ENCODE measurements around the gene KDM6A. TPM values are rescaled to one million over a fixed set of nuclear protein-coding genes. Genes with fewer than 3 reads are reported as not detected.

KDM6A gene
- total and polyA plus RNA-seq, 9 of the 15 experiments (the other 6 are each of a cell fraction or from before 2014, with no cell fraction given): 8.4 to 34.3 (median 22.9) TPM

DNA sequence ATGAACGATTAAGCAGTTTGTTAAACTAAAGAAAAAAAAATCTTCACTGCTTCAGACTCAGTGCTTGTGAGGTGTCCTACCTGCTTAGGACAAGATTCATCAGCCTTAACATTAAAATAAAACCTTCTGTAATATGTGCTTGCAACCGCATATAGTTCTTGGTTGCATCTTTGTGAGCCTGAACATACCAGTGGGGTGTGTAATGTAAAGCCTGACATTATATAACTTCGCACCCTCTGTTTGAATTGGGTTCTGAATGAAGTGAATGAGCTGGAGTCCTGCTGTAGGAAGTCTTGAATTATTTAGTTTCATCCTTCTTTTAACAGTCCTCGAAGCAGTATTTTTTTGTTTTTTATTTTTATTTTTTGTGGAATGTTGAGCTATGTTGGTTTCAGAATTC lies 3.1 kb downstream of the KDM6A start:
- Histone ChIP-seq H4K20me1 (replicated peaks; ENCODE audit: control insufficient read depth, insufficient read depth, low read length) (peaks cover 7% of the 10 kb centered on the region), H3K4me2 (ENCODE audit: insufficient read depth, low read length) (peak overlapping the region; percentile 57), H2AFZ (ENCODE audit: low read depth, low read length) (no peak overlapping the region), H3K9ac (ENCODE audit: insufficient read depth in 1 of 2, low read depth in 2 of 2, low read length in 2 of 2) (peak overlapping the region in 1 of 2 experiments; percentile 89; a peak in 2 of 4 replicates), H3K36me3 (ENCODE audit: control insufficient read depth, insufficient read depth, low read length) (peaks cover 15% of the 10 kb centered on the region), H3K4me1 (replicated peaks in 1 of 2; ENCODE audit: control insufficient read depth in 2 of 2, insufficient read depth in 2 of 2, low read length in 2 of 2) (peaks cover 0 to 11% of the 10 kb centered on the region in 2 experiments; a peak in 4 of 5 replicates), H3K9me3 (replicated peaks; ENCODE audit: control insufficient read depth, insufficient read depth, low read depth, low read length) (no peaks in the 10 kb centered on the region), H3K4me3 (peak overlapping the region; percentile 99), H3K27me3 (ENCODE audit: control insufficient read depth in 2 of 2, insufficient read depth in 2 of 2, low read length in 2 of 2) (no peaks in the 10 kb centered on the region), H3K27ac (ENCODE audit: extremely low read depth, low read depth, low read length) (no peak overlapping the region), H3K79me2 (ENCODE audit: control insufficient read depth, insufficient read depth, low read length) (peaks cover 93% of the 10 kb centered on the region), H3K9me1 (ENCODE audit: control insufficient read depth, insufficient read depth, low read length) (no peaks in the 10 kb centered on the region)
- FAIRE-seq: no peak
- intact Hi-C loops (cut with micrococcal nuclease) (no loop called here), in situ Hi-C loops (cut with MboI) (no loop called here)
- DNase-seq (ENCODE audit: extremely low read depth in 1 of 4, low spot score in 3 of 4): no peak
- ChIA-PET POLR2A (interaction anchor here (0.6 to 1.4 kb wide), 6 partner anchors 9 to 171 kb away, joined by 3 to 5 read pairs (median 3); no protein-coding TSS in a partner anchor), CTCF (ENCODE audit: low intra/inter-chr PET ratio) (no interaction called here)
- no TSS peak for BruUV-seq (replicated peaks)
- TF ChIP-seq ZNF12 (CRISPR knock-in tag; IDR thresholded peaks at IDR 0.05) (no peak), ZNF561 (CRISPR knock-in tag; conservative IDR thresholded peaks at IDR 0.05) (no peak), OTX1 (CRISPR knock-in tag; IDR thresholded peaks at IDR 0.05) (no peak)
- TF ChIP-seq, protein P1, sequence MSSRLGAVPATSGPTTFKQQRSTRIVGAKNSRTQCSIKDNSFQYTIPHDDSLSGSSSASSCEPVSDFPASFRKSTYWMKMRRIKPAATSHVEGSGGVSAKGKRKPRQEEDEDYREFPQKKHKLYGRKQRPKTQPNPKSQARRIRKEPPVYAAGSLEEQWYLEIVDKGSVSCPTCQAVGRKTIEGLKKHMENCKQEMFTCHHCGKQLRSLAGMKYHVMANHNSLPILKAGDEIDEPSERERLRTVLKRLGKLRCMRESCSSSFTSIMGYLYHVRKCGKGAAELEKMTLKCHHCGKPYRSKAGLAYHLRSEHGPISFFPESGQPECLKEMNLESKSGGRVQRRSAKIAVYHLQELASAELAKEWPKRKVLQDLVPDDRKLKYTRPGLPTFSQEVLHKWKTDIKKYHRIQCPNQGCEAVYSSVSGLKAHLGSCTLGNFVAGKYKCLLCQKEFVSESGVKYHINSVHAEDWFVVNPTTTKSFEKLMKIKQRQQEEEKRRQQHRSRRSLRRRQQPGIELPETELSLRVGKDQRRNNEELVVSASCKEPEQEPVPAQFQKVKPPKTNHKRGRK (tag; IDR thresholded peaks at IDR 0.05): no peak
- whole genome bisulfite sequencing (ENCODE audit: insufficient coverage, low coverage, missing lambda C conversion rate): 19% methylated on average over 4 of the region's 4 CpGs
- no peak for ATAC-seq

DNA sequence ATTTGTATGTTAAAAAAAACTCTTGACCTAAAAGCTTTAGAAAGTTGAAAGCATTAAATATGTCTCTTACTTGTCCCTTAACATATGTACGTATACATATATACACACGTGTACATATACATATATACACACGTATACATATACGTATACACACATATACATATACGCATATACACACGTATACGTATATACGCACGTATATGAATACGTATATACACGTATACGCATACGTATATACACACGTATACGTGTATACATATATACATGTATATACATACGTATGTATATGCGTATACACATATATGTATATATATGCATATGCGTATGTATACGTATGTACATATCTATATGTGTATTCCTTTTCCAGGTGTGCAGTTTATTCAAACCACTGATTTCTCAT lies 3.8 kb downstream of the KDM6A start:
- Histone ChIP-seq H3K27ac (ENCODE audit: extremely low read depth, low read depth, low read length) (no peak overlapping the region), H3K9me1 (ENCODE audit: control insufficient read depth, insufficient read depth, low read length) (no peaks in the 10 kb centered on the region), H3K36me3 (ENCODE audit: control insufficient read depth, insufficient read depth, low read length) (peaks cover 15% of the 10 kb centered on the region), H2AFZ (ENCODE audit: low read depth, low read length) (no peak overlapping the region), H3K4me2 (ENCODE audit: insufficient read depth, low read length) (no peak overlapping the region), H3K9me3 (replicated peaks; ENCODE audit: control insufficient read depth, insufficient read depth, low read depth, low read length) (no peaks in the 10 kb centered on the region), H3K27me3 (ENCODE audit: control insufficient read depth in 2 of 2, insufficient read depth in 2 of 2, low read length in 2 of 2) (no peaks in the 10 kb centered on the region), H3K4me3 (no peak overlapping the region), H3K79me2 (ENCODE audit: control insufficient read depth, insufficient read depth, low read length) (peaks cover 93% of the 10 kb centered on the region), H4K20me1 (replicated peaks; ENCODE audit: control insufficient read depth, insufficient read depth, low read length) (peaks cover 7% of the 10 kb centered on the region), H3K9ac (ENCODE audit: insufficient read depth in 1 of 2, low read depth in 2 of 2, low read length in 2 of 2) (no peak overlapping the region), H3K4me1 (replicated peaks in 1 of 2; ENCODE audit: control insufficient read depth in 2 of 2, insufficient read depth in 2 of 2, low read length in 2 of 2) (peaks cover 0 to 9% of the 10 kb centered on the region in 2 experiments; a peak in 1 of 5 replicates)
- FAIRE-seq (no peak), ATAC-seq (no peak), DNase-seq (ENCODE audit: extremely low read depth in 1 of 4, low spot score in 3 of 4) (no peak)
- CTCF ChIA-PET (ENCODE audit: low intra/inter-chr PET ratio): no interaction called here
- in situ Hi-C loops (cut with MboI) (no loop called here), intact Hi-C loops (cut with micrococcal nuclease) (no loop called here)
- no TSS peak for BruUV-seq (replicated peaks)
- POLR2A ChIA-PET: interaction anchor here (0.9 to 1.4 kb wide), 4 partner anchors 8 to 170 kb away, joined by 3 to 4 read pairs (median 3); no protein-coding TSS in a partner anchor
- 96% methylated on average over 19 of the region's 19 CpGs for WGBS (ENCODE audit: insufficient coverage, low coverage, missing lambda C conversion rate)
- TF ChIP-seq SMARCE1 (IDR thresholded peaks at IDR 0.05) (no peak), SMAD2 (IDR thresholded peaks at IDR 0.05; ENCODE audit: low read depth, low read length) (no peak), ZNF224 (CRISPR knock-in tag; IDR thresholded peaks at IDR 0.05) (no peak), RBFOX2 (IDR thresholded peaks at IDR 0.05; ENCODE audit: low read depth, low read length) (no peak), ZNF449 (CRISPR knock-in tag; IDR thresholded peaks at IDR 0.05) (peak; percentile 93), KLF13 (tag; IDR thresholded peaks at IDR 0.05; ENCODE audit: borderline replicate concordance, low read depth) (no peak), CEBPG (CRISPR knock-in tag; IDR thresholded peaks at IDR 0.05) (no peak), CEBPG (tag; conservative IDR thresholded peaks at IDR 0.05 in 1 of 2, IDR thresholded peaks at IDR 0.05 in 1 of 2) (no peak), RBM39 (optimal IDR thresholded peaks at IDR 0.05; ENCODE audit: low read depth, low read length) (no peak), ZNF707 (CRISPR knock-in tag; conservative IDR thresholded peaks at IDR 0.05) (peak; percentile 87), HMG20A (CRISPR knock-in tag; conservative IDR thresholded peaks at IDR 0.05) (no peak)
